ENCODE data around the gene BEND7.

DNA sequence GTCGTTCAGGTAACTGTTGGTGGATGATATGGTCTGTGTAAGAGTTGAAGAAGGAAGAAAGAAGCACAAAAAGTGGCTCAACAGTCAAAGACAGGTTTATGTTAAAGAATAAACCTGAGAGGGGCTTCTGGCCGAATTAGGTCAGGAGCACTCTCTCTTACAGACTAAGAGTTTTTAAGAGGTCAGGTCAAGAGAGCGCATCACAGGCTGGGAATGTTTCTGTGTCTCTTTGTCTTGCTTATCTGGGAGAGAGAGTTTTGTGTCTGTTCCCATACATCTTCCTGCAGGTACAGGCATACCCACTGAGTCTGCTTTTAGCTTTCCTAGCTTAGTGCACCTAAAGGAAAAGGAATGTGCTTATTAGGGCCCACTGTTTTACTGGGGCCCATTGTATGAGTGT lies 35.8 kb upstream of the BEND7 start:
- TF ChIP-seq TCF7 (IDR thresholded peaks at IDR 0.05; ENCODE audit: low read depth), result no peak
- no peak for TF ChIP-seq ZNF251 (CRISPR knock-in tag; IDR thresholded peaks at IDR 0.05)
- TF ChIP-seq CBFB (CRISPR knock-in tag; IDR thresholded peaks at IDR 0.05), result no peak

Data from HepG2 (cell line).